ENCODE results near the gene ENG. TPM values are rescaled to one million over a fixed set of nuclear protein-coding genes. Genes with fewer than 3 reads are reported as not detected.

Gene ENG
- total RNA-seq, 1 experiment from 2014 or later = not detected

GRCh38 chr9:127794001-127794791 lies 60.3 kb downstream of the ENG start:
- Histone ChIP-seq H3K27me3 (ENCODE audit: low read length) (no peaks in the 10 kb centered on the region), H3K9me3 (ENCODE audit: low read length) (no peaks in the 10 kb centered on the region), H3K4me3 (ENCODE audit: low read length) (no peak overlapping the region), H3K9me2 (replicated peaks; ENCODE audit: insufficient read depth, low read length) (no peaks in the 10 kb centered on the region), H3K4me2 (ENCODE audit: low read depth, low read length, poor library complexity, severe bottlenecking) (no peak overlapping the region), H3K79me2 (ENCODE audit: low read length) (no peaks in the 10 kb centered on the region), H4K20me1 (ENCODE audit: insufficient read depth, low read depth, low read length) (peaks cover 18% of the 10 kb centered on the region; the same call in 1 of the 2 replicates), H3K9ac (ENCODE audit: low read length) (no peak overlapping the region), H3K27ac (ENCODE audit: low read length) (no peak overlapping the region), H3K36me3 (ENCODE audit: insufficient read depth, low read length) (peaks cover 14% of the 10 kb centered on the region), H3K4me1 (ENCODE audit: low read length) (no peaks in the 10 kb centered on the region), H2AFZ (ENCODE audit: low read length) (no peak overlapping the region)
- DNase-seq = no peak

GRCh38 chr9:127793093-127793708 lies 61.3 kb downstream of the ENG start:
- H3K27ac ChIP-seq (ENCODE audit: low read length) = no peak overlapping the region
- no peak for DNase-seq
- H3K4me2 ChIP-seq (ENCODE audit: low read depth, low read length, poor library complexity, severe bottlenecking) = no peak overlapping the region
- H3K9me3 ChIP-seq (ENCODE audit: low read length) = no peaks in the 10 kb centered on the region
- no peak overlapping the region for H2AFZ ChIP-seq (ENCODE audit: low read length)
- H3K4me3 ChIP-seq (ENCODE audit: low read length) = no peak overlapping the region
- no peaks in the 10 kb centered on the region for H3K9me2 ChIP-seq (replicated peaks; ENCODE audit: insufficient read depth, low read length)
- H3K27me3 ChIP-seq (ENCODE audit: low read length) = no peaks in the 10 kb centered on the region
- H3K36me3 ChIP-seq (ENCODE audit: insufficient read depth, low read length) = peaks cover 21% of the 10 kb centered on the region
- no peaks in the 10 kb centered on the region; the same call in 1 of the 2 replicates for H3K79me2 ChIP-seq (ENCODE audit: low read length)
- no peaks in the 10 kb centered on the region for H3K4me1 ChIP-seq (ENCODE audit: low read length)
- peaks cover 28% of the 10 kb centered on the region; the same call in 1 of the 2 replicates for H4K20me1 ChIP-seq (ENCODE audit: insufficient read depth, low read depth, low read length)
- H3K9ac ChIP-seq (ENCODE audit: low read length) = no peak overlapping the region

- H2AFZ ChIP-seq (ENCODE audit: low read length) = no peak overlapping the region
- H3K4me3 ChIP-seq (ENCODE audit: low read length) = no peak overlapping the region
- no peaks in the 10 kb centered on the region for H3K27me3 ChIP-seq (ENCODE audit: low read length)
- peaks cover 6% of the 10 kb centered on the region for H3K79me2 ChIP-seq (ENCODE audit: low read length)
- peaks cover under 1% of the 10 kb centered on the region; the same call in 1 of the 2 replicates for H3K4me1 ChIP-seq (ENCODE audit: low read length)
- H3K9me2 ChIP-seq (replicated peaks; ENCODE audit: insufficient read depth, low read length) = no peaks in the 10 kb centered on the region
- H4K20me1 ChIP-seq (ENCODE audit: insufficient read depth, low read depth, low read length) = peaks cover 34% of the 10 kb centered on the region
- no peak overlapping the region for H3K4me2 ChIP-seq (ENCODE audit: low read depth, low read length, poor library complexity, severe bottlenecking)
- no peak overlapping the region for H3K9ac ChIP-seq (ENCODE audit: low read length)
- DNase-seq = no peak
- H3K9me3 ChIP-seq (ENCODE audit: low read length) = no peaks in the 10 kb centered on the region
- no peak overlapping the region for H3K27ac ChIP-seq (ENCODE audit: low read length)
- peaks cover 28% of the 10 kb centered on the region for H3K36me3 ChIP-seq (ENCODE audit: insufficient read depth, low read length)
These were observed 61.9 kb downstream of the ENG start for GRCh38 chr9:127792417-127793031.

DNA sequence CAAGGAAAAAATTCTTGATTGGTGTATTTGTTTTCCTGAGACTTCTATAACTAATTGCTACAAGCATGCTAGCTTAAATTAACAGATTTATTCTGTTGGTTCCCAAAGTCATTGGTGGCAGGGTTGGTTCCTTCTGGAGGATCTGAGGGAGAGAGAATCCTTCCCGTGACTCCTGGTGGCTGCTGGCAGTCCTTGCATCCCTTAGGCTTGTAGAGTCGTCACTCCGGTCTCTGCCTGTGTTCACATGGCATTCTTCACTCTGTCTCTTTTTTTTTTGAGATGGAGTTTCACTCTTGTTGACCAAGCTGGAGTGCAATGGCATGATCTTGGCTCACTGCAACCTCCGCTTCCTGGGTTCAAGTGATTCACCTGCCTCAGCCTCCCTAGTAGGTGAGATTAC lies 63.4 kb downstream of the ENG start:
- no peak overlapping the region for H3K4me2 ChIP-seq (ENCODE audit: low read depth, low read length, poor library complexity, severe bottlenecking)
- peaks cover 35% of the 10 kb centered on the region for H3K36me3 ChIP-seq (ENCODE audit: insufficient read depth, low read length)
- H3K9me2 ChIP-seq (replicated peaks; ENCODE audit: insufficient read depth, low read length) = no peaks in the 10 kb centered on the region
- no peak overlapping the region for H3K4me3 ChIP-seq (ENCODE audit: low read length)
- H3K79me2 ChIP-seq (ENCODE audit: low read length) = peaks cover 20% of the 10 kb centered on the region
- no peak overlapping the region for H2AFZ ChIP-seq (ENCODE audit: low read length)
- peaks cover 8% of the 10 kb centered on the region for H3K4me1 ChIP-seq (ENCODE audit: low read length)
- H3K9ac ChIP-seq (ENCODE audit: low read length) = no peak overlapping the region
- H3K27ac ChIP-seq (ENCODE audit: low read length) = no peak overlapping the region
- H3K27me3 ChIP-seq (ENCODE audit: low read length) = no peaks in the 10 kb centered on the region
- H4K20me1 ChIP-seq (ENCODE audit: insufficient read depth, low read depth, low read length) = peaks cover 45% of the 10 kb centered on the region
- no peaks in the 10 kb centered on the region for H3K9me3 ChIP-seq (ENCODE audit: low read length)
- no peak for DNase-seq

DNA sequence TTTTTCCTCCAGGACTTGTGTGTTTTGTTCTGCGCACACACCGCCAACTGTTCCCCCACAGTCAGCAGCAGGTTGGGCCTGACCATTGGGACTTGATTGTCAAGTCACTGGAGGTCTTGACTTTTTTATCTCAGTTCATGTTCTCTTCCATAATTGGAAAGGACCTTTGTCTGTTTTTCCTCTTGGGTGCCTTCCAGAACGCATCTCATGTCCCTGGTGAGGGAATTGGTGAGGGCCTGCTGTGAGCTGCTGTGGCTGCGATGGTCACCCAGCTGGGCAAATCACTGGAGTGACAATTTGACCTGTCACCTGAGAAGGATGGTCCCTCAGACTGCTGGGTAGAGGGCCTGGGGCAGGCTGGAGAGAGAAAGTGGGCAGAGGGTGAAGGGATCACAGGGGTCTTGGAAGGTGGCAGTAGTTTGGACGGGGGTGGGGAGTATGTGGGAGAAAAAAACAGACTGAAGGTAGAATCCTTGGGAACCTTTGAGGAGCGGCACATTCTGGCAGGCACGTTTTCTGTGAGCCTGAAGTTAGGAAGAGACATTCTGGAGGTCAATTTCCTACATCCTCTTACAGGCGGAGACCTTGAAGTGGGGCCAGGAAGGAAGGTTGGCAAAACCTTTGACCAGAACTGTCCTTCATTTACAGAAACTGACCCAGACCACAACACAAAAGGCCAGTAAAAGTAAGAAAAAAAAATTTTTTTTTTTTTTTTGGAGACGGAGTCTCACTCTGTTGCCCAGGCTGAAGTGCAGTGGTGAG lies 64.2 kb downstream of the ENG start:
- Histone ChIP-seq H3K27me3 (ENCODE audit: low read length) (no peaks in the 10 kb centered on the region), H4K20me1 (ENCODE audit: insufficient read depth, low read depth, low read length) (peaks cover 47% of the 10 kb centered on the region), H3K9ac (ENCODE audit: low read length) (no peak overlapping the region), H3K36me3 (ENCODE audit: insufficient read depth, low read length) (peaks cover 35% of the 10 kb centered on the region), H3K4me2 (ENCODE audit: low read depth, low read length, poor library complexity, severe bottlenecking) (no peak overlapping the region), H2AFZ (ENCODE audit: low read length) (no peak overlapping the region), H3K27ac (ENCODE audit: low read length) (no peak overlapping the region), H3K79me2 (ENCODE audit: low read length) (peaks cover 22% of the 10 kb centered on the region), H3K4me3 (ENCODE audit: low read length) (no peak overlapping the region), H3K9me2 (replicated peaks; ENCODE audit: insufficient read depth, low read length) (no peaks in the 10 kb centered on the region), H3K9me3 (ENCODE audit: low read length) (no peaks in the 10 kb centered on the region), H3K4me1 (ENCODE audit: low read length) (peaks cover 8% of the 10 kb centered on the region)
- DNase-seq = no peak

DNA sequence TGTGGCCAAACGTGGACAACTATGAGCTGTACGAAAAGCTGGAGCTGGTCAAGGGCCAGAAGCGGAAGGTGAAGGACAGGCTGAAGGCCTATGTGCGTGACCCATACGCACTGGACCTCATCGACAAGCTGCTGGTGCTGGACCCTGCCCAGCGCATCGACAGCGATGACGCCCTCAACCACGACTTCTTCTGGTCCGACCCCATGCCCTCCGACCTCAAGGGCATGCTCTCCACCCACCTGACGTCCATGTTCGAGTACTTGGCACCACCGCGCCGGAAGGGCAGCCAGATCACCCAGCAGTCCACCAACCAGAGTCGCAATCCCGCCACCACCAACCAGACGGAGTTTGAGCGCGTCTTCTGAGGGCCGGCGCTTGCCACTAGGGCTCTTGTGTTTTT lies 65.3 kb downstream of the ENG start:
- H3K4me3 ChIP-seq (ENCODE audit: low read length) = no peak overlapping the region
- peaks cover 47% of the 10 kb centered on the region for H4K20me1 ChIP-seq (ENCODE audit: insufficient read depth, low read depth, low read length)
- H3K27ac ChIP-seq (ENCODE audit: low read length) = no peak overlapping the region
- H3K79me2 ChIP-seq (ENCODE audit: low read length) = peaks cover 22% of the 10 kb centered on the region
- H3K9me2 ChIP-seq (replicated peaks; ENCODE audit: insufficient read depth, low read length) = no peaks in the 10 kb centered on the region
- no peaks in the 10 kb centered on the region for H3K9me3 ChIP-seq (ENCODE audit: low read length)
- H3K4me1 ChIP-seq (ENCODE audit: low read length) = peaks cover 11% of the 10 kb centered on the region
- no peaks in the 10 kb centered on the region for H3K27me3 ChIP-seq (ENCODE audit: low read length)
- H3K4me2 ChIP-seq (ENCODE audit: low read depth, low read length, poor library complexity, severe bottlenecking) = no peak overlapping the region
- H3K36me3 ChIP-seq (ENCODE audit: insufficient read depth, low read length) = peaks cover 35% of the 10 kb centered on the region
- no peak overlapping the region for H2AFZ ChIP-seq (ENCODE audit: low read length)
- H3K9ac ChIP-seq (ENCODE audit: low read length) = no peak overlapping the region
- no peak for DNase-seq

DNA sequence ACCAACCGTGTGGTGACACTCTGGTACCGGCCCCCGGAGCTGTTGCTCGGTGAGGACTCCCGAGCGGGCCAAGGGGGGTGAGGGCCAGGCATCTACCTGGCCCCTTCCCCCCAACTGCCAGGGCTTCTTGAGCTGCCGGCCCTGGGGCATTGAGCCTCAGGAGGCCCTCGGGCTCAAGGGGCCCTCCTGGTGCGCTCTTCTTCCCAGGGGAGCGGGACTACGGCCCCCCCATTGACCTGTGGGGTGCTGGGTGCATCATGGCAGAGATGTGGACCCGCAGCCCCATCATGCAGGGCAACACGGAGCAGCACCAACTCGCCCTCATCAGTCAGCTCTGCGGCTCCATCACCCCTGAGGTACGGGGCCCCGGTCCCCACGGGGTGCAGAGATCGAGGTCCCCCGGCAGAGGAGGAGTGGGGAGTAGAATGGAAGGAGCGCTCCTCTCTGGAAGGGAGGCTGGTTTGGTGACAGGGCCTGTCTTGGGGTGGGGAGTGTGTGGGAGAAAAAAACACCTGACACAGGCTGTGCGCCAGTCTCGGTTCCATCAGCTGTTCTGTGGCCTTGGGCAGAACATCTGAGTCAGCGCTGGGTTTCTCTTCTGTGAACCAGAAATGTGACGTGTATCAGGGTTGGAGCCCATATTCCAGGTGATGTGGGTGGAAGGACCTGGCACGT lies 66.0 kb downstream of the ENG start:
- no peak overlapping the region for H3K4me2 ChIP-seq (ENCODE audit: low read depth, low read length, poor library complexity, severe bottlenecking)
- peaks cover 35% of the 10 kb centered on the region for H3K36me3 ChIP-seq (ENCODE audit: insufficient read depth, low read length)
- peaks cover 47% of the 10 kb centered on the region for H4K20me1 ChIP-seq (ENCODE audit: insufficient read depth, low read depth, low read length)
- no peak overlapping the region for H3K4me3 ChIP-seq (ENCODE audit: low read length)
- H3K9me3 ChIP-seq (ENCODE audit: low read length) = no peaks in the 10 kb centered on the region
- no peaks in the 10 kb centered on the region for H3K9me2 ChIP-seq (replicated peaks; ENCODE audit: insufficient read depth, low read length)
- no peak for DNase-seq
- H3K27ac ChIP-seq (ENCODE audit: low read length) = no peak overlapping the region
- no peaks in the 10 kb centered on the region for H3K27me3 ChIP-seq (ENCODE audit: low read length)
- H2AFZ ChIP-seq (ENCODE audit: low read length) = no peak overlapping the region
- no peak overlapping the region for H3K9ac ChIP-seq (ENCODE audit: low read length)
- H3K79me2 ChIP-seq (ENCODE audit: low read length) = peaks cover 22% of the 10 kb centered on the region
- H3K4me1 ChIP-seq (ENCODE audit: low read length) = peaks cover 15% of the 10 kb centered on the region
